HG02571 (cell line): ENCODE results near the gene CFAP20DC.
"Not testable (repeated sequence)": the region's sequence is repeated elsewhere in the genome, so short reads cannot be mapped to it uniquely, and the experiment has no call there.

Experiments
- ATAC-seq: cut with Tn5 transposase; IDR thresholded peaks from one replicate; pipeline ENCODE4 v1.9.1; 2021; ENCODE audit warnings: mild to moderate bottlenecking, moderate library complexity; ENCODE audit not compliant: unreplicated experiment

The CFAP20DC gene

DNA sequence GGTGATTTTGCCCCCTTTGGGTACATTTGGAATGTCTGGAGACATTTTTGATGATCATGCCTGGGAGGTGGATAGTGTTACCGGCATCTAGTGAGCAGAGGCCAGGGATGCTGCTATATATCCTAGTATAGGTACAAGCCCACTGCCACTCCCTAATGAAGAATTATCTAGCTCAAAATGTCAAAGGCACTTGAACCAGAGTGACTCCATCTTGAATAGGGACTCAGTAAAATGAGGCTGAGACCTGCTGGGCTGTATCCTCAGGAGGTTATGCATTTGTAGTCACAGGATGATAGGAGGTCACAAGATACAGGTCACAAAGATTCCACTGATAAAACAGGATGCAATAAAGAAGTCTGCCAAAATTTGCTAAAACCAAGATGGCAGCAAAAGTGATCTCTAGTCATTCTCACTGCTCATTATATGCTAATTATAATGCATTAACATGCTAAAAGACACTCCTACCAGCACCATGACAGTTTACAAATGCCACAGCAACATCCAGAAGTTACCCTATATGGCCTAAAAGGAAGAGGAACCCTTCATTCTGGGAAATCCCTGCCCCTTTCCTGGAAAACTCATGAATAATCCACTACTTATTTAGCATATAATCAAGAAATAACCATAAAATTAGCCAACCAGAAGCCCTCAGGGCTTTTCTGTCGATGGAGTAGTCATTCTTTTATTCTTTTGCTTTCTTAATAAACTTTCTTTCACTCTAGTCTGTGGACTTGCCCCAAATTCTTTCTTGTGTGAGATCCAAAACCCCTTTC lies 343.2 kb downstream of the CFAP20DC start:
- no peak for ATAC-seq

DNA sequence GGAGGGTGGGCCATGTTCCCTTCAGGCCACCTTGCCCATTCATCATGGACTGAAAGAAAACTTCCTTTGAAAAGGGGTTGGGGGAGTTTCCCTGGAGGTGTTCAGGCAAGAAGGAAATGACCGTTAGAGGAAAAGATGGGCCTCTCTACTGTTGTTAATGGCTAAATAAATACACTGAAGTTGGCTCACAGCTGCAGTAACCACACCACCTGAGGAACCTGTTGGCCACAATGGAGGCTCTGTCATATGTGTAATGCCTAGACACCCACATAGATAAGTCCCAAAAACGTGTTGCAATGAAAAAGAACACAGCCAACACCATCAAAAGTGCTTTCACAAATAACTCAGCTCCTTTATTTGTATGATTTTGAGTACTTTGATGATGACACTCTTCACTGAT lies 345.1 kb downstream of the CFAP20DC start:
- ATAC-seq: no peak

DNA sequence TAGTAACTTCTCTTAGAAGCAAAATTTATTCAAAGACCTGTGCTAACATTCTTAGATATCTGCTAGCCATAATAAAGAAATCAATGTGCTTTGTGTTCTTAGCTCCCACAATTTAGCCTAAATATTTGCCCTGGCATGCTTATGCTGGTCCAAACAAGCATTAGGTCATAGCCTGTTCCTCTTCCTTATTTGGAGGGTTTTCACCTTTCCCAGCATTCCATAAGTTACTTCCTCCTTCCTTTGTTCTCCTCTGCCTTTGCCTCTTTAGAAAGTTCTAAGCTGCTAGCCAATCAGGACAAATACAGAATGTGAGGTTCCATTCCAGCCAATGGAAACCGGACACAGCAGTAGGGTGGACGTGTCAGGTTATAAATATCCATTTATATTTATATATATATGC lies 345.5 kb downstream of the CFAP20DC start:
- ATAC-seq: not testable (repeated sequence)

DNA sequence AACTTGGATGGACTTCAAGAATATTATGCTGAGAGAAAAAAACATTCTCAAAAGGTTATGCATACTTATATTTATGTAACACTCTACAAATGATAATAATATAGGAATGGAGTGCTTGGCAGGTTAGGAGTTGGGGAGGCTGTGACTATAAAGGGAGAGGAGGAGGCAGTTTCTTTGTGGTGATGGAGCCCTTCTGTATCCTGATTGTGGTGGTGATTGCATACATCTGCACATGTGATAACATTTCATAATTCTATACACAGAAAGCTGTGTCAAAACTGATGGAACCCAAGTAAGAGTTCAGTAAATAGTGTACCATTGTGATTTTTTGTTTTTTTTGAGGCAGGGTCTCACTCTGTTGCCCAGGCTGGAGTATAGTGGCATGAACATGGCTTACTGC lies 351.6 kb downstream of the CFAP20DC start:
- no peak for ATAC-seq

DNA sequence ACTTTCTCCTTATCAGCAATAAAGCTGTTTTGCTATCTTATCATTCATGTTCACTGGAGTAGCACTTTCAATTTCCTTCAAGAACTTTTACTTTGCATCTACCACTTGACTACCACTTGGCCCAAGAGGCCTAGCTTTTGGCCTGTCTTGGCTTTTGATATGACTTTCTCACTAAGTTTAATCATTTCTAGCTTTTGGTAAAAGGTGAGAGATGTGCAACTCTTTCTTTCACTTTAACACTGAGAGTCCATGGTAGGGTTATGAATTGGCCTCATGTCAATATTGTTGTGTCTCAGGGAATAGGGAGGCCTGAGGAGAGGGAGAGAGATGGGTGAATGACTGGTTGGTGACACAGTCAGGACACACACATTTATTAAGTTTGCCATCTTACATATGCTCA lies 352.3 kb downstream of the CFAP20DC start:
- ATAC-seq: no peak

DNA sequence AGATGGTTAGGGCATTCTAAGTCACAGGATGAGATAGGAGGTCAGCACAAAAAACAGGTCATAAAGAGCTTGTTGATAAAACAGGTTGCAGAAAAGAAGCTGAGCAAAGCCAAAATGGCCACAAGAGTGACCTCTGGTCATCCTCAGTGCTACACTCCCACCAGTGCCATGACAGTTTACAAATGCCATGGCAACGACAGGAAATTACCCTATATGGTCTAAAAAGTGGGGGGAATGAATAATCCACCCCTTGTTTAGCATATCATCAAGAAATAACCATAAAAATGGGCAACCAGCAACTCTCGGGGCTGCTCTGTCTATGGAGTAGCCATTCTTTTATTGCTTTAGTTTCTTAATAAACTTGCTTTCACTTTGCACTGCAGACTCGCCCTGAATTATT lies 353.0 kb downstream of the CFAP20DC start:
- ATAC-seq: not testable (repeated sequence)

DNA sequence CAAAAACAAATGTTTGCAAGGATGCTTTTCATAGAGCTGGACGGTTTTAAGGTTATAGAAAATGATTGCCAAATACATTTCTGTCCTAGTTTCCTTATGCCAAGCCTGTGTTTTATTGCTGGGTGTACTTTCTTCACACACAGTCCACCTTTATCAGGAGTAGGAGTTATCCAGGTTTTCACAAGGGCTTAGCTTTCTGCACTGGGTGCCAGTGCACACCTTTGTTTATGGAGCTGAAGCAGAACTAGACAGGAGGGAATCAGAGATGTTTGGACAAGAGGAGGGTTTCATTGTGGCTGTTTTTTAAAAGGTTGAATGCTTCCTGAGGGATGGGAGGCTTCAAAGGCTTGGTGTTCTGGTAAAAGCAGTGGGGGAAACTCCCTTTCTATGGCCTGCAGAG lies 353.7 kb downstream of the CFAP20DC start:
- no peak for ATAC-seq

DNA sequence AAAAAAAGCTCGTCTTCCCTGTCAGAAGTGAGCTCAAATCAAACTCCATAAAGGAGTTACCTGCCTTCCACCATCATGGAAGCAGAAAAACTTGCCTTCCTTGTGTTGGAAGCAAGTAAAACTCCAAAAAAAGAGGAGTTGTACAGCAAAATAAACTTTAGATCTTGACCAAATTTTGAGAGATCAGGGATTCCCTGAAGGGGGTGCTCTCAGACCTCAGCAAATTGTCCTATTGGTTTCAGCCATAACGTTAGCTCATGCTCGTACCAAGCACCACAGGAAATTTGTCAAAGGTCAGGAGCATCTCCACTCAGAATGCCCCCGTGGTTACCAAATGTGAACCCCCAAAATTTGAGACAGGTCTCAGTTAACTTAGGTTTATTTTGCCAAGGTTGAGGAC lies 354.5 kb downstream of the CFAP20DC start:
- ATAC-seq: not testable (repeated sequence)

DNA sequence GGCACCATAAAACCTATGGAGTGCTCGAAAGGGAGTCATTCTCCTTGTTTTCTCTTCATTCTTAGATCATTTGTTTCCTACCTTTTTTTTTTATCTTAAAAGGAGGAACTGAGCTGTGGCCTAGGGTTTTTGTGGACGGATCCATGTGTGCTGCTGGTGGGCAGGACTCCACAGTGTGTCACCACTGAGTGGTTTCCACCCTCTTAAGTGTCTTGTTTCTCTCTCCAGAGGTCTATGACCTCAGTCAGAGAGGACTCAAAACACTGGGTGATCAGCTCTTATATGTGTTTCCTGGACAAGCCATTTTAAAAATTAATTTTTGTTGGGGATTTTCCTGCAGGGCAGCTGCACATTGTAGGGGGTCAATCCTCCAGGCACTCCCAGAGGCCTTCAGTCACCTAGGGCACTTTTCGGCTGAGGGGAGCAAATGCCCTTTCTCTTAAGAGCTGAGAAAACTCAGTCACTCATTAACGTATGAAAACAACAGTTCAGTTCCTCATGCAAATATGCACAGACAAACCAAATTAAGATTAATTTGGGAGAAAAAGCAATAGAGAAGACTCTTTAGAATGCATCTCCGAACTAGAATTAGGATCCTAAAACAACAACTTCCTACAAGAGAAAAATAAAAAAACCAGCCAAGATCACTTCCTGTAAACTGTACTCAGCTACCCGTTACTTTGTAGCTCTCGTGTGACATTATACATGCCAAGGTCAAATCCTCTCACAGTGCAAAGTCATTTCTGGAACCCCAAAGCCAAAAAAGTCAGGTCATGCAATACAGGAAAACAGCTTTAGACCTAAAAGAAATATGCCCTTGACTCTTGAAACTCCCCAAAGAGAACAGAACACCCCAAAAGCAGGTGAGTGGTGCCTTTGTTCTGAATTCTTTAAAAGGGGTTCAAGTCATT lies 355.6 kb downstream of the CFAP20DC start:
- ATAC-seq: peak; percentile 55

DNA sequence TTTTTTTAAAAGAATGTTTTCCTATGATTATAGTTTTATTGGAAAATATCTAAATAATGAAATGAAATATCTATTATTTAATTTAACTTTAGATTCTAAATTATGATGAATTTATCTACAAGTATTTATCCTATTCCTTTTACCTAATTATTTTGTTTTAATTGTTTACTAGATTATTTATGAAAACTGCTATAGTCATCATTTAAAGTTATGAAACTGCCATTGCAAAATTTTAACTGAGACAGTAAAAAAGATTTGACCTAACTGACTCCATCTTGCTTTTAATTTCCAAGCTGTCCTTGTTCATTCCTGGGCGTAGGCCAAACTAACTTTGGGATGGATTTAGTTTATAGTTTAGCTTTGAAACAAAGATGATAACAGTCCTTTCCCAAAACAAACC lies 357.3 kb downstream of the CFAP20DC start:
- ATAC-seq: no peak
